Mammary microvascular endothelial cell (primary cell): Measurements from ENCODE around the gene ZDHHC16. TPM values are rescaled to one million over a fixed set of nuclear protein-coding genes. Genes with fewer than 3 reads are reported as not detected.

Source experiments
- total RNA-seq: library from RNA; depleted of rRNA; stranded (reverse); fragments of >200 nt; gene quantifications from 2 replicates; pipeline ENCODE4 v1.2.3, GENCODE V29; 2015

The ZDHHC16 gene
- 47.6 and 57.6 TPM in 2 replicates for total RNA-seq

GRCh38 chr10:97445722-97446639, at the start of gene ZDHHC16, which contains the start of gene EXOSC1:
Gene ZDHHC16, plus strand, starts transcription at chr10:97446175. Its CDS starts 5,501 bp downstream, at chr10:97451676.
Gene EXOSC1, minus strand, starts transcription at chr10:97446006. Its CDS starts 21 bp downstream, at chr10:97445985.

GRCh38 chr10:97400665-97401454, 45.1 kb upstream of the ZDHHC16 start, which contains the start of gene RRP12:
Gene RRP12, minus strand, starts transcription at chr10:97401340. Its CDS starts 109 bp downstream, at chr10:97401231.

GRCh38 chr10:97425964-97426775, 19.8 kb upstream of the ZDHHC16 start, which contains the start of gene PGAM1:
Gene PGAM1, plus strand, starts transcription at chr10:97426191. Its CDS starts 117 bp downstream, at chr10:97426308.

GRCh38 chr10:97498076-97498840, 52.3 kb downstream of the ZDHHC16 start, which contains the start of gene MMS19:
Gene MMS19, minus strand, starts transcription at chr10:97498422. Its CDS starts 38 bp downstream, at chr10:97498384.

GRCh38 chr10:97498841-97499560, 53.0 kb downstream of the ZDHHC16 start, which contains the start of gene UBTD1:
Gene UBTD1, plus strand, starts transcription at chr10:97498924. Its CDS starts 280 bp downstream, at chr10:97499204.

Other genes starting within 250 kb of the ZDHHC16 start
- 17.0 and 17.5 TPM in 2 replicates for gene ARHGAP19, start 153.5 kb upstream of the ZDHHC16 start, total RNA-seq
- gene FRAT1, start 126.9 kb upstream of the ZDHHC16 start, total RNA-seq, result 1.1 and 1.9 TPM in 2 replicates
- 9.0 and 12.3 TPM in 2 replicates for gene FRAT2, start 111.4 kb upstream of the ZDHHC16 start, total RNA-seq
- 33.5 and 41.9 TPM in 2 replicates for gene RRP12, start 44.8 kb upstream of the ZDHHC16 start, total RNA-seq
- 564 and 638 TPM in 2 replicates for gene PGAM1, start 20.0 kb upstream of the ZDHHC16 start, total RNA-seq
- 47.9 and 53.0 TPM in 2 replicates for gene EXOSC1, start 169 bp upstream of the ZDHHC16 start, total RNA-seq
- gene MMS19, start 52.2 kb downstream of the ZDHHC16 start, total RNA-seq, result 102 and 107 TPM in 2 replicates
- gene UBTD1, start 52.7 kb downstream of the ZDHHC16 start, total RNA-seq, result 29.5 and 31.7 TPM in 2 replicates
- gene ANKRD2, start 126.6 kb downstream of the ZDHHC16 start, total RNA-seq, result 0.49 and 0.67 TPM in 2 replicates
- 0.07 and 0.10 TPM in 2 replicates for gene HOGA1, start 138.2 kb downstream of the ZDHHC16 start, total RNA-seq
- gene C10orf62, start 143.5 kb downstream of the ZDHHC16 start, total RNA-seq, result not detected in 2 replicates
- 5.1 and 6.1 TPM in 2 replicates for gene MORN4, start 187.3 kb downstream of the ZDHHC16 start, total RNA-seq
- 25.2 and 26.0 TPM in 2 replicates for gene PI4K2A, start 194.5 kb downstream of the ZDHHC16 start, total RNA-seq
- 4.4 and 5.2 TPM in 2 replicates for gene AVPI1, start 241.1 kb downstream of the ZDHHC16 start, total RNA-seq